Skeletal muscle satellite cell (primary cell): Measurements from ENCODE around the gene VASH1. TPM values are rescaled to one million over a fixed set of nuclear protein-coding genes. Genes with fewer than 3 reads are reported as not detected.
"Not testable (repeated sequence)": the region's sequence is repeated elsewhere in the genome, so short reads cannot be mapped to it uniquely, and the experiment has no call there.

Experiments
- H3K27me3 ChIP-seq: 2 replicates; pipeline ENCODE4 v1.7.0; 2013; ENCODE audit warnings: low read length; ENCODE audit not compliant: control insufficient read depth, insufficient read depth
- H3K36me3 ChIP-seq: 2 replicates; pipeline ENCODE4 v1.7.0; 2013; ENCODE audit warnings: mild to moderate bottlenecking, control low read depth, low read length; ENCODE audit not compliant: insufficient read depth
- H3K4me1 ChIP-seq: 2 replicates; pipeline ENCODE4 v1.7.0; 2013; ENCODE audit warnings: low read length; ENCODE audit not compliant: control insufficient read depth, insufficient read depth
- H3K4me2 ChIP-seq: 2 replicates; pipeline ENCODE4 v1.7.0; 2013; ENCODE audit warnings: mild to moderate bottlenecking, low read length
- H3K4me3 ChIP-seq: 2 replicates; pipeline ENCODE4 v1.7.0; 2013; ENCODE audit warnings: low read length
- H3K9ac ChIP-seq: 2 replicates; pipeline ENCODE4 v1.7.0; 2013; ENCODE audit warnings: mild to moderate bottlenecking, low read depth, low read length, moderate library complexity
- H3K9me3 ChIP-seq: replicated peaks from 2 replicates; pipeline ENCODE4 v1.7.0; 2013; ENCODE audit warnings: mild to moderate bottlenecking, control low read depth, low read length
- total RNA-seq: library from RNA; depleted of rRNA; stranded (reverse); fragments of >200 nt; gene quantifications from 2 replicates; pipeline ENCODE4 v1.2.3, GENCODE V29; 2012; rRNA removed

The VASH1 gene
- 2.8 and 4.2 TPM in 2 replicates for total RNA-seq

DNA sequence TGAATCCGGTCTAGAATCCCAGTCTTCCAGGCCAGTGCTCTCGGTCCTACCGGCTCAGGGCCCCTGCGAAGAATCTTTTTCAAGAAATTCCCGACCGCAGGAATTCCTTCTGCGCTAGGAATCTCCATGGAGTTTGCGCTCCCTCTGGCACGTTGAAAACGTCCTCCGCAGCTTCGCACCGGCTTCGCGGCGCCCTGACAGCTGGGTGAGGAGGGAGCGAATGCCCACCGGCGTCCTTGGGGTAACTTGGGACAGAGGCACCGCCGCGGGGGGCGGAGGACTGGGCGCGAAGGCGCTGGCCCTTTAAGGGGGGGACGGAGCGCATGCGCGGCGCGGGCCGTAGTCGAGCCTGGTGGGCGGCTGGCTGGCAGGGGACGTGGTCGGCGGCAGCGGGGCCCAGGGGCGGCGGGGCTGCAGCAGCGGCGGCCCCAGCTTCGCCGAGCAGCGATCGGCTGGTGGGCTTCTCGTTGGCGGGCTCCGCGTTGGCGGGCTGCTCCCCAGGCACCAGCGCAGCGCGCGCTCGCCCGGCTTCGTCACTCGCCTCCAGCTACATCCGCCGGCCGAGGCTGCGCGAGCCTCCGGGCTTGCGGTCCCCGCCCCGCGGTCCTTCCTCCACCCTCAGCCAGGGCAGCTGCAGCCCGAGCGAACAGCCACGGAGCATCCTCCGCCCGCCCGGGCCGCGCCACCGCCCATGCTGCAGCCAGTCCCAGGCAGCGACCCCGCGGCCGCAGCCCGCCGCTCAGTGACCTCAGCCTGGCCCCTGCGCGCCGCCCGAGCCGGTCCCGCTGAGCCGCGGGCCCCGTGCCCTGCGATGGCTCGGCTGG, at the start of gene VASH1:
Gene VASH1 (plus strand): TSS at position 333 of the 824 bp plus-strand sequence. CDS start 1,354 bp downstream, outside the sequence.
- H3K27me3 ChIP-seq = peaks cover 16% of the 10 kb centered on the region

DNA sequence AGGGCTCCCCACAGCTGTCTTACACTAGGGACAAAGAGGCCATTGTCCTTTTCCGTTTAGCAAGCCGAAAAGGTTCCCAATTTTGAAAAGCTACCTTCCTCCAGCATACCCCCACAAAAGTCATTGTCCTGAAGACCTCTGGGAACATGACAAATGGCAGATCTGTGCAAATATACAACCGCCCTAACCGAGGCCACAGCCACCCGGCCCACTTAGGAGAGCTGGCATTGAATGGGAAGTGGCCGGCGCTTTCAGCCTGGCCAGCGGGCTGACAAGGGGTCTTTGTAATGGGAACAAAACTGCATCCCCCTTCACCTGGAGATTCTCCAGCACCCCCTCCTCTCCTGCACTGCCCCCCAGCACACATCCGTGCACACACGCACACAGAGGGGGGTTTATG, 48.1 kb upstream of the VASH1 start:
- Histone ChIP-seq H3K4me2 (no peak overlapping the region), H3K9ac (no peak overlapping the region), H3K27me3 (peaks cover 33% of the 10 kb centered on the region), H3K4me1 (no peaks in the 10 kb centered on the region), H3K36me3 (no peaks in the 10 kb centered on the region), H3K4me3 (no peak overlapping the region), H3K9me3 (no peaks in the 10 kb centered on the region)

More for the DNA sequence above, at the start of gene VASH1:
- Histone ChIP-seq H3K36me3 (no peaks in the 10 kb centered on the region), H3K4me1 (peaks cover 10% of the 10 kb centered on the region), H3K9ac (peak within 1 kb of the TSS; percentile 66), H3K4me3 (peak within 1 kb of the TSS; percentile 79), H3K4me2 (peak within 1 kb of the TSS; percentile 92), H3K9me3 (no peaks in the 10 kb centered on the region)

DNA sequence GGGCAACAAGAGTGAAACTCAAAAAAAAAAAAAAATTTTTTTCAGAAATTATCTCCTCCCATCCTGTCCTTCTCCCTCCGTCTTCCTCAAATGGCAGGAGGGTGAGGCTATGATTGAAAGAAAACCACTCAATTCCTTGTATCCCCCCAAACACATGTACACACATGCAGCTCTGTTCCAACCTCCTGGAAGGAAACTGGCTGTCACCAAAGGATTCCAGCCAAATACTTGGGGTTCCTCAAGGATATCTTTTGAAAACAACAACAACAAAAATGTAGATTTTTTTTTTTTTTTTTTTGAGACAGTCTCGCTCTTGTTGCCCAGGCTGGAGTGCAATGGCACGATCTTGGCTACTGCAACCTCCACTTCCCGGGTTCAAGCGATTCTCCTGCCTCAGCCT, 46.8 kb upstream of the VASH1 start:
- no peak overlapping the region for H3K9ac ChIP-seq
- H3K27me3 ChIP-seq = peaks cover 33% of the 10 kb centered on the region
- H3K4me2 ChIP-seq = no peak overlapping the region
- no peak overlapping the region for H3K4me3 ChIP-seq
- H3K36me3 ChIP-seq = no peaks in the 10 kb centered on the region
- H3K9me3 ChIP-seq = no peaks in the 10 kb centered on the region
- H3K4me1 ChIP-seq = no peaks in the 10 kb centered on the region

DNA sequence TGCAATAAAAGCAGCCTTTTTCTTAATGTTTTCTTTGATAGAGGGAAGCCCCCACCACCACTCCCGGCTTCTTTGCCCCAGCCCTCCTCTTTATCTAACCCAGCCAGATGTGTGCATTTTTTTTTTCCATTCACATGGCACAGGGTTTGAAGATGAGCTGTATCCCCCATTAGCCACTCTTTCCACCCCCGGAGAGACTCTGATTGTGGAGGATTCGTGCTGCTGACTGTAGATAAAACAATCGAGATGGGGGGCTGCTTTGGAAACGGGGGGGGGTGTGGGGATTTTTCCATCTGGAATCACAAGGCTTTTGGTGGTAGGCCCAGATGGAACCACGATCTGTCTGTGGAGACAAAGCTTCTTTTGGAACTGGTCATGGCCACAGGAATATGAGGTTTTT, 46.2 kb upstream of the VASH1 start:
- no peaks in the 10 kb centered on the region for H3K9me3 ChIP-seq
- H3K4me3 ChIP-seq = no peak overlapping the region
- no peaks in the 10 kb centered on the region for H3K36me3 ChIP-seq
- no peak overlapping the region for H3K4me2 ChIP-seq
- H3K27me3 ChIP-seq = peaks cover 33% of the 10 kb centered on the region
- H3K9ac ChIP-seq = no peak overlapping the region
- peaks cover 2% of the 10 kb centered on the region for H3K4me1 ChIP-seq

DNA sequence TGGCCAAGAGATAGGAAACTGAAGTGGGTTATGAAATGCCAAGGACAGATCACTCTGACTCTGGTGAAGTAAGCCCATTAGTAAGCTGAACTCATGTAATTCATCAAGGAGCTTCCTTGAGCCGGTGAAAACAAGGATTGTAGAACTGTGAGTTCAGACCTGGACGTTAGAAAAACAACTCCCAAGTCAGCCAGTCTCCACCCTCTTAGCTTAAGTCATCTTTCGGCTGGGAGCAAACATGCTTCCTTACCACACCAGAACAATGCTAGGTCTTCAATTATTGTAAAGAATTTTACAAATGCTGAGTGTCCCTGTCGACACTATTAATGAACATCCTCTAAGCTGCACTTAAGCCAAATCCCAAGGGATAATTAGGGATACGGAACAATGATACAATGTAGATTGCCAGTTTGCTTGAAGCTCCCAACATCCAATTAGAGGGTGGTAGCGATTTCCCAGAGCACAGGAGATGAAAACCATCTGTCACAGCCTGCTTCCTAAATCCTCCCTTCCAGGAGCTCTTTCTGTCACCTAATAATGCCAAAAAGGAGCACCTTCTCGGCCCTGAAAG, 45.7 kb upstream of the VASH1 start:
- H3K36me3 ChIP-seq = no peaks in the 10 kb centered on the region
- H3K4me1 ChIP-seq = peaks cover 7% of the 10 kb centered on the region
- H3K9me3 ChIP-seq = no peaks in the 10 kb centered on the region
- no peak overlapping the region for H3K4me3 ChIP-seq
- H3K9ac ChIP-seq = no peak overlapping the region
- peaks cover 30% of the 10 kb centered on the region for H3K27me3 ChIP-seq
- H3K4me2 ChIP-seq = no peak overlapping the region

DNA sequence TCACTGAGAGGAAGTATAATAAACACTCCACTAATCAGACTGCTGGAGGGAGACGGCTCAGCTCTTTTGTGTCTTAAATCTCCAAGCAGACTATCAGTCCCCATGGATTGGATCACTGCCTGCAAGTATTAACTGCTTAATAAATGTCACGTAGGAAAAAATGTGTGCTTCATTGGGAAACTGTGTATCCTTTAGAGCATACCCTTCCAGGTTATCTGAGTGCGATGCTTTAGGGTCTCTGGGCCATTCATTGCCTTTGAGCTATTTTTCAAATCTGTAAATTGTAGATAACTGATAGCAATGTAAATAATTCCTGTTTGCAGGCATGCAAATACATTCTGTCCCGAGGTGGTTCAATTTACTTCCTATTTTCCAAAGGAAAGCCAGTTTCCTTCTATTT, 45.0 kb upstream of the VASH1 start:
- H3K4me3 ChIP-seq = no peak overlapping the region
- H3K9me3 ChIP-seq = no peaks in the 10 kb centered on the region
- H3K4me2 ChIP-seq = no peak overlapping the region
- H3K9ac ChIP-seq = no peak overlapping the region
- no peaks in the 10 kb centered on the region for H3K36me3 ChIP-seq
- H3K27me3 ChIP-seq = peaks cover 25% of the 10 kb centered on the region
- peaks cover 8% of the 10 kb centered on the region for H3K4me1 ChIP-seq

DNA sequence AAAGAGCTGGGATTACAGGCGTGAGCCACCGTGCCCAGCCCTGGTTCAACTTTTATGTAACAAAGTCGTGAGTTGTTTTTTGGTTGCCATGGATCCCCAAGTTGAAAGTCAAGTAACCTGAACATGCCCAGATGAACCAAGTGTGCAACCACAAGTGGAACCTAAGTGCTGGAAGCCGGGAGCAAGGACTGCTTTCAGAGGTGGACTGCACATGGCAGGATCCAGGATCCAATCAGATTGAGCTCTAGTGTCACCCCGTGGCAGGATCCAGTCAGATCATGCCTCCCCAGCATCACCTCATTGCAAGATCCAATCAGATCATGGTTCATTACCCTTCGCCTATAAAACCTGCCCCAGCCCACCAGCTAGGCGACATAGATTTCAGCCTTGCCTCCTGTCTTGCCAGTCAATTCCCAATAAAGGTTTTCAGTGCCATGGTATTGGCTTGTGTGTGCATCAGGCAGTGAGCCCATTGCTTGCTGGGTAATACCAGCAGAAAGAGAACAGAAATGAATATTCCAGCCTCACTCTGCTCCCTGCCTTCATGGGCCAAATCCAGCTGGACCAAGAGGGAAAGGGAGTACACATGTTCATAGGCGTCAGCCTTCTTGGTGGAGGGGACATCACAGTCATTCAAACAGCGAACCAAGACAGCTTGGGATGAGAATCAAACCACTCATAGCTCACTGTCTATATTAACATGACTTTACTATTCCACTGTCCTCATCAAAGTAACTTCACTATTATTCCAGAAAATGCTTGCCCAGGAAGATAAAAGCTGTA, 43.6 kb upstream of the VASH1 start:
- peaks cover 8% of the 10 kb centered on the region for H3K4me1 ChIP-seq

DNA sequence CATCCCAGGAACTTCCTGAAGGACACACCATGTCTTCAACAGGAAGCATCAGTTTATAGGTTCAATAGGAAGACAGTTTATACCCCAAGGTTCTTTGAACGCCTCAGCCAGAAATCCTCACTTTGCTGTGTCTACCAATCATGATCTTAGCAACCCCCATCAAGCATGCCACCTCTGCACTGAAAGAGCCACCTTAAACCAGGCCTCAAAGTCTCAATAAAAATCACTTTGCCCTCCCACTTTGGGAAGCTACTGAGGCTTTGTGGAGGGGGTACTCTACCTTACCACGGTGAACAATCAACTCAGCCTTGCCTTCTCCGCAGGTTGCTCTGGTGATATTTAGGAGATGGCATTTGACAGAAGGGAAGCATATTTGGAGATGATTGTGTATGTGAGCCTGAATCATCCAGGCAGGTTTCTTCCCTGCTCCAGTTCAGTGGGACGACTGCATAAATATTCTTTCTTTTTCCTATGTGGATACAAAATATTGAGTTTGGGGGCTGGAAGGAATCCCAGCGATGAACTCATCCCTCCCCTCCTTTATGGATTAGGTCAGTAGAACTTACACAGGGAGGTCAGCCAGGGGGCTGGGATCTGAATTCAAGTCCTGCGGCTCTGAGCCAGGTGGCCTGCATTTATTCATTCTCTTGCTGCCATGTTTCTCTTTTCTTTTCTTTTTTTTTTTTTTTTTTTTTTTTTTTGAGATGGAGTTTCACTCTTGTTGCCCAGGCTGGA, 42.8 kb upstream of the VASH1 start:
- Histone ChIP-seq H3K4me1 (peaks cover 8% of the 10 kb centered on the region), H3K9ac (no peak overlapping the region), H3K9me3 (no peaks in the 10 kb centered on the region), H3K4me2 (no peak overlapping the region), H3K4me3 (no peak overlapping the region), H3K36me3 (no peaks in the 10 kb centered on the region), H3K27me3 (peaks cover 23% of the 10 kb centered on the region)

More for the DNA sequence above, 43.6 kb upstream of the VASH1 start:
- H3K4me3 ChIP-seq = no peak overlapping the region
- no peak overlapping the region for H3K4me2 ChIP-seq
- no peak overlapping the region for H3K9ac ChIP-seq
- no peaks in the 10 kb centered on the region for H3K36me3 ChIP-seq
- H3K27me3 ChIP-seq = peaks cover 25% of the 10 kb centered on the region
- H3K9me3 ChIP-seq = no peaks in the 10 kb centered on the region

DNA sequence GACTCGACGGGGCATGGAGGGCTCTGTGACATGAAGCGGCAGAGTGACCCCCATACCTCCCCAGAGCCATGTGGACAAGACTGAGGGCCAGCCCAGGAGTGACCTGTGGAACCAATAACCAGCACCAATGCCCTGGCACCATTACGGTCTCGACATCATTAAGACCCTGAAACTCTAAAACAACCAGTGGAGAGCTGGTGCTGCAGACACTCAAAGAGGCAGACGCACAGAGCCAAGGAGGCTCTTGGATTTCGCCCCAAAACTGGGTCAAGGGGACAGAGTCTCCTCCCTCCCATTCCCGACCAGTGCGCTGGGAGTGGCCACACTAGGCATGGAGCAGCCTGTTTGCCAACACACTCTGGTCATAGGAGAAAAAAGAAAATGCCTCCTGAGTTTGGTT, 41.6 kb upstream of the VASH1 start:
- H3K9me3 ChIP-seq = no peaks in the 10 kb centered on the region
- H3K9ac ChIP-seq = no peak overlapping the region
- H3K27me3 ChIP-seq = peaks cover 24% of the 10 kb centered on the region
- no peak overlapping the region for H3K4me2 ChIP-seq
- H3K36me3 ChIP-seq = no peaks in the 10 kb centered on the region
- H3K4me3 ChIP-seq = no peak overlapping the region
- H3K4me1 ChIP-seq = peaks cover 8% of the 10 kb centered on the region

DNA sequence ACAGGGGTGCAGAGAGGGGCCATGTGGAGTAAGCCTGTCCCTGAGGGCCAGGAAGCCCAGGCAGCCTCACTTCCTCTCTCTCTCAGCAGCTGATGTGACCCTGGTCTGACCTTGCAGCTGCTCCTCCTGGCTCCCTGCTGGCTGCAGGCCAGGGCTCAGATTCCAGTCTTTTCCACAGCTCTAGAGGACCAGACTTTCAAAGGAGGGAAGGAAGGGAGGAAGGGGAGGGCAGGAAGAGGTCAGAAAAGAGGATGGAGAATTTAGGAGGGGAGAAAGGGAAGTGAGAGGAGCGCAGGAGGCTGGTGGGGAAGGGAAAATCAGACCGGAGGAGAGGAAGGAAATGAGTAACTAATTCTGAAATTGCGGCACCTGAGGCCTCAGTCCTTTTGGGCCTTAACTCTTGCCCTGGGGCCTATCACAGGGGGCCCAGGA, 40.9 kb upstream of the VASH1 start:
- Histone ChIP-seq H3K4me2 (no peak overlapping the region), H3K36me3 (no peaks in the 10 kb centered on the region), H3K4me3 (no peak overlapping the region), H3K9me3 (no peaks in the 10 kb centered on the region), H3K9ac (no peak overlapping the region), H3K27me3 (peaks cover 29% of the 10 kb centered on the region), H3K4me1 (peaks cover 8% of the 10 kb centered on the region)

DNA sequence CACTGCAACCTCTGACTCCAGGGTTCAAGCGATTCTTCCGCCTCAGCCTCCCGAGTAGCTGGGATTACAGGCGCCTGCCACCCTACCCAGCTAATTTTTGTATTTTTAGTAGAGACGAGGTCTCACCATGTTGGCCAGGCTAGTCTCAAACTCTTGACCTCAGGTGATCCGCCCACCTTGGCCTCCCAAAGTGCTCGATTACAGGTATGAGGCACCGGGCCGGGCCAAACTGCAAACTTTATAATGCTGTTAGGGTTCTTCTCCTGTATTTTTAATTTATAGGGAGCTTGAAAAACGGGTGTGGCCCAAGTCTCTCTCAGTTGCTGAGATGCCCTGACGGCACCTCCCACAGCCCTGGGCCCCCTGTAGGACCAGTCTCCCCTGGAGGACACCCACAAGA, 39.8 kb upstream of the VASH1 start:
- H3K9ac ChIP-seq, H3K36me3 ChIP-seq, H3K4me1 ChIP-seq, H3K4me2 ChIP-seq, H3K4me3 ChIP-seq, H3K9me3 ChIP-seq: not testable (repeated sequence)
- H3K27me3 ChIP-seq = peaks cover 18% of the 10 kb centered on the region
